Gastroesophageal sphincter (tissue), 3 donors: ENCODE data around the gene SNX14.

ENCODE experiments used
- CTCF ChIP-seq, 4 experiments: fragments of 200-600 bp in 2 of 4; fragments of 450-650 bp in 2 of 4; sonication (generic) in 1 of 4; IDR thresholded peaks; one replicate each; pipeline ENCODE4 v1.5.1; 2017 to 2019; ENCODE audit warnings: antibody characterized with exemption in 4 of 4, mild to moderate bottlenecking in 2 of 4, moderate library complexity in 2 of 4
- EP300 ChIP-seq: sonication (generic); formaldehyde crosslinking; IDR thresholded peaks from one replicate; pipeline ENCODE4 v1.6.1; 2017; ENCODE audit warnings: antibody characterized with exemption, mild to moderate bottlenecking
- POLR2A ChIP-seq, 2 donors: fragments of 450-650 bp; IDR thresholded peaks; one replicate each; pipeline ENCODE4 v1.6.1; 2017; ENCODE audit warnings: antibody characterized with exemption in 2 of 2, mild to moderate bottlenecking in 2 of 2, moderate library complexity in 1 of 2
- POLR2AphosphoS5 ChIP-seq: sonication (generic); formaldehyde crosslinking; IDR thresholded peaks from one replicate; pipeline ENCODE4 v1.6.1; 2017; ENCODE audit warnings: antibody characterized with exemption

- TF ChIP-seq CTCF (IDR thresholded peaks at IDR 0.05) (no peak), POLR2A (IDR thresholded peaks at IDR 0.05) (no peak), POLR2AphosphoS5 (no peak), EP300 (no peak)
These were observed 7.9 kb downstream of the SNX14 start for GRCh38 chr6:85585741-85586140.
